ENCODE results near the gene IKZF1. TPM values are rescaled to one million over a fixed set of nuclear protein-coding genes. Genes with fewer than 3 reads are reported as not detected.

The IKZF1 gene
- polyA plus RNA-seq, 2 of the 4 experiments (the other 2 are of a cell fraction): not detected

DNA sequence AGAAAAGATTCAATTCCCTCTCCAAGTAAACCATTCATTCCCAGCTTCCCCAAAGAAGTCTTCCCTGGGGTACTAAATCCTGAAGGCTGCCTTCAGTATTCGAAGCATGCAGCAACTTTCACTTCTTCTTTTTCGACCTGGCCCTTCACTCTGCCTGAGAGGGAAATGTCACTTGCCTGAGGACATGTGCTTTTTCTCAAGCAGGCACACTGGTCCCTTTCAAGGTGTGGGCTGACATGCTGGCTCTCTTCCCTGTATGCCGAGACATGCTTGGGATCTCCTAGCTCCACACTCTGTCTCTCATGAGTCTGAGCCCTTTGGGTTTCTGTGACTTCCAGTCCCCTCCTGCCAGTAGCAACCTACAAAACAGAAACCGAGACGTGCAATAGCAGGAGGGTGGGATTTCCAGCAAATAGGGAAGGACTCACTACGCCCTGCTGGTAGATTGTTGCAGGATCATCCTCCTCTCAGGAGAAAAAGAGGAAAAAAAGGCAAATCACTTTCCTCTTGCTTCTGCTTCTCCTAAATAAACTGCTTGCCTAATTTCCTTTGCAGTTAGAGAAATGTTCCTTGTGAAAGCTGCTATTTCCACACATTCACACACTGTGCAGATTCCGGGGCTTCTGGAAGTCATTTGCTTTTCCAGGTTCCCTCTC, 112.1 kb downstream of the IKZF1 start:
- FAIRE-seq: no peak
- H3K9me3 ChIP-seq: no peaks in the 10 kb centered on the region
- WGBS (ENCODE audit: missing lambda C conversion rate): 30% methylated on average over 7 of the region's 7 CpGs

DNA sequence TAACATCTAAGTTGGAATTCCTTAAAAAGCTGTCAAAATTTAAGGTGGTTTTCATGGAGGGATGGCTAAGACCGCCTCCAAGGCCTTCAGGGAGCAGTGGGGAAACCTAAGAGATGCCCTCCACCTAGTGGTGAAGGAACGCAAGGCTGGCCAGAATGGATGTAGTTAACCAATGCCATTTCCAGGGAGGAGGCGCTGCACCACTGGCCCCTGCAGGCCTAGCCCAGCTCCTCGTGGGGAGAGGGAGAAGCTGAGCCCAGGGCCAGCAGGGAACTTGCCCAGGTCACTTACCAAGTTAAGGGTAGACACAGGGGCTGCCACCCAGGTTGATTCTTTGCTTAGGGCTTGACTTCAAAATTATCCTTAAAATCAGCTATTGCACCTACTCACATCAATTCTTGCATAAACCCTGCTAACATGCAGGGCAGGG, 113.6 kb downstream of the IKZF1 start:
- ChIA-PET CTCF (interaction anchor here (0.6 to 4.3 kb wide), 37 partner anchors 10 to 743 kb away, joined by 3 to 35 read pairs (median 4); partner anchors contain the start of gene ZPBP), POLR2A (no interaction called here)
- Histone ChIP-seq H3K4me2 (no peak overlapping the region), H3K4me1 (no peaks in the 10 kb centered on the region), H3K27ac (no peak overlapping the region), H3K4me3 (no peak overlapping the region), H3K9me3 (no peaks in the 10 kb centered on the region)
- FAIRE-seq (peak; percentile 39), ATAC-seq (peak; percentile 99 to 100), DNase-seq (ENCODE audit: low read depth in 1 of 2, low spot score in 1 of 2) (peak; percentile 69 to 83)
- 3% methylated on average over 4 of the region's 4 CpGs for WGBS (ENCODE audit: missing lambda C conversion rate)
- TF ChIP-seq SMC3 (IDR thresholded peaks at IDR 0.05) (peak; percentile 80), HOXB5 (CRISPR knock-in tag; IDR thresholded peaks at IDR 0.05) (no peak), RAD21 (conservative IDR thresholded peaks at IDR 0.05 in 1 of 2, IDR thresholded peaks at IDR 0.05 in 1 of 2) (peak; percentile 81 to 85), RCOR1 (IDR thresholded peaks at IDR 0.05; ENCODE audit: low read depth, low read length) (no peak), CHD4 (IDR thresholded peaks at IDR 0.05; ENCODE audit: borderline replicate concordance) (no peak)
- TF ChIP-seq, protein P1, sequence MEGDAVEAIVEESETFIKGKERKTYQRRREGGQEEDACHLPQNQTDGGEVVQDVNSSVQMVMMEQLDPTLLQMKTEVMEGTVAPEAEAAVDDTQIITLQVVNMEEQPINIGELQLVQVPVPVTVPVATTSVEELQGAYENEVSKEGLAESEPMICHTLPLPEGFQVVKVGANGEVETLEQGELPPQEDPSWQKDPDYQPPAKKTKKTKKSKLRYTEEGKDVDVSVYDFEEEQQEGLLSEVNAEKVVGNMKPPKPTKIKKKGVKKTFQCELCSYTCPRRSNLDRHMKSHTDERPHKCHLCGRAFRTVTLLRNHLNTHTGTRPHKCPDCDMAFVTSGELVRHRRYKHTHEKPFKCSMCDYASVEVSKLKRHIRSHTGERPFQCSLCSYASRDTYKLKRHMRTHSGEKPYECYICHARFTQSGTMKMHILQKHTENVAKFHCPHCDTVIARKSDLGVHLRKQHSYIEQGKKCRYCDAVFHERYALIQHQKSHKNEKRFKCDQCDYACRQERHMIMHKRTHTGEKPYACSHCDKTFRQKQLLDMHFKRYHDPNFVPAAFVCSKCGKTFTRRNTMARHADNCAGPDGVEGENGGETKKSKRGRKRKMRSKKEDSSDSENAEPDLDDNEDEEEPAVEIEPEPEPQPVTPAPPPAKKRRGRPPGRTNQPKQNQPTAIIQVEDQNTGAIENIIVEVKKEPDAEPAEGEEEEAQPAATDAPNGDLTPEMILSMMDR (IDR thresholded peaks at IDR 0.05): peak; percentile 86

More for the DNA sequence above, 112.1 kb downstream of the IKZF1 start:
- no peak for DNase-seq (ENCODE audit: low read depth in 1 of 2, low spot score in 1 of 2)
- no peak overlapping the region for H3K4me3 ChIP-seq
- no peak overlapping the region for H3K27ac ChIP-seq
- no peaks in the 10 kb centered on the region for H3K4me1 ChIP-seq
- TF ChIP-seq, protein P1 (IDR thresholded peaks at IDR 0.05): no peak
- no peak for TF ChIP-seq POLR2A (IDR thresholded peaks at IDR 0.05; ENCODE audit: low read length)
- TF ChIP-seq CBX2 (IDR thresholded peaks at IDR 0.05; ENCODE audit: borderline replicate concordance, low read depth): no peak
- TF ChIP-seq ZC3H11A (IDR thresholded peaks at IDR 0.05): no peak
- no peak for TF ChIP-seq SREBF2 (IDR thresholded peaks at IDR 0.05)
- TF ChIP-seq GATA3 (IDR thresholded peaks at IDR 0.05; ENCODE audit: borderline replicate concordance): no peak
- TF ChIP-seq ZSCAN20 (CRISPR knock-in tag; IDR thresholded peaks at IDR 0.05): no peak
- POLR2A ChIA-PET: no interaction called here
- H3K4me2 ChIP-seq: no peak overlapping the region
- CTCF ChIA-PET: interaction anchor here (0.5 to 4.3 kb wide), 13 partner anchors 9 to 950 kb away, joined by 3 to 35 read pairs (median 9); partner anchors contain the start of gene ZPBP
- ATAC-seq: no peak

DNA sequence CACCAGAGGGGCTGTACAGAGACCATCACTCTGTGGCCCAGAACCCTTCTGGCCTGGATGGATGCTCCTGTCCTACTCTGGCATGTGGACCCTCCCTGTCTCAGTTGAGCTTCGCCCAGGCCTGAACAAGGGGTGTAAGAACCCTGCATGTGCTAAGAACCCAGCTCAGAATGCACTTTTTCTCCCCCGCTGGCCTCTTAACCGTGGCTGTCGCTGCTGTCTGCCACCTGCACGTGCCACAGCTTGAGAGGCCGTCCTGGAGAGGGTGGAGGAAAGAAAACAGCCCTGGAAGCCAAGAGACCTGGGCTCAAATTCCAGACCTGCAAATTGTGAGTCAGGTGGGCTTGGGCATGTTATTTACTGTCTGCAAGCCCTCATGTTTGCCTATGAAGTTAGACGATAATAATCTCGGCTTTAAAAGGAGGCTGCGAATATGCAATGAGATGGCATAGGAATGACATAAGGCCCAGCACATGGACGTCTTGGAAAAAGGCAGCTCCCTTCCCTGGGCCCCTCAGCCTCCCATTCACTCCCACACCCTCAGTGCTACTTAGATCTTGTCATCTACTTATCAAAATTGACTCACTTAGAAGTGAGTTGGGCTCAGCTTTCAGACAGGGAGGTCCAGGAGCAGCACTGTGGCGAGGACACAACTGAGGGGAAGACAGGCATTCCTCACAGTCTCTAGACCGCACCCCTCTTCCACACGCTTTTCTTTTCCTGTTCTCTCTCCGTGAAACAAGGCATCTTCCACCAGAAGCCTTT, 114.2 kb downstream of the IKZF1 start:
- peak in 1 of 2 experiments; percentile 12; a peak in 1 of 6 replicates for ATAC-seq
- FAIRE-seq: no peak
- ChIA-PET CTCF (interaction anchor here (0.6 to 4.3 kb wide), 33 partner anchors 9 to 742 kb away, joined by 3 to 35 read pairs (median 4); partner anchors contain the start of gene ZPBP), POLR2A (no interaction called here)
- Histone ChIP-seq H3K4me1 (no peaks in the 10 kb centered on the region), H3K4me2 (no peak overlapping the region), H3K27ac (no peak overlapping the region), H3K4me3 (no peak overlapping the region), H3K9me3 (no peaks in the 10 kb centered on the region)
- no peak for TF ChIP-seq EP300 (IDR thresholded peaks at IDR 0.05)
- no peak for TF ChIP-seq CHD4 (IDR thresholded peaks at IDR 0.05; ENCODE audit: borderline replicate concordance)
- WGBS (ENCODE audit: missing lambda C conversion rate): 66% methylated on average over 11 of the region's 14 CpGs
- no peak for DNase-seq (ENCODE audit: low read depth in 1 of 2, low spot score in 1 of 2)

DNA sequence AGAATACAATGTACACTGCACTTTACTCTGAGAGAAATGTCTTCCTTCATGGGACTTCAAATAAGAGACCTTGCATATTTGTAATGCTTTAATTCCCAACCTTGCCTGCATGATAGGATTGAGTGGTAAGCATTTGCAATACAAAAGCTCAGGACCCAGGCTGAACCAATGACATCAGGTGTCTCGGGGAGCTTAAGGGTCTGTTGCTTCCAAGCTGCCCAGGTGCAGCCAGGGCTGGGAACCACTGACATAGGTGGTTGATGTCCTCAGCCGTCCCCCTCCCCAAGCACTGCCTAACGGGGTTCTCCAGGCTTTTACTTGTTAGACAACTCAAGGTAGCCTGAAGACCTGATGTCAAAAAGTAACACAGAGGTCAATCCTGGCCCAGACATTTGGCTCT, 116.5 kb downstream of the IKZF1 start:
- DNase-seq (ENCODE audit: low read depth in 1 of 2, low spot score in 1 of 2) (no peak), ATAC-seq (no peak), FAIRE-seq (no peak)
- 38% methylated on average over 3 of the region's 3 CpGs for WGBS (ENCODE audit: missing lambda C conversion rate)
- H3K27ac ChIP-seq: no peak overlapping the region
- CTCF ChIA-PET: interaction anchor here (0.6 to 1.3 kb wide), 4 partner anchors 17 to 945 kb away, joined by 3 read pairs; no protein-coding TSS in a partner anchor
- POLR2A ChIA-PET: no interaction called here
- no peak overlapping the region for H3K4me2 ChIP-seq
- TF ChIP-seq CBX8 (IDR thresholded peaks at IDR 0.05): no peak
- TF ChIP-seq NFE2L2 (conservative IDR thresholded peaks at IDR 0.05; ENCODE audit: low read length): no peak
- no peak for TF ChIP-seq RNF2 (IDR thresholded peaks at IDR 0.05; ENCODE audit: borderline replicate concordance, low read depth)
- TF ChIP-seq JUNB (IDR thresholded peaks at IDR 0.05): no peak
- TF ChIP-seq, protein P2, sequence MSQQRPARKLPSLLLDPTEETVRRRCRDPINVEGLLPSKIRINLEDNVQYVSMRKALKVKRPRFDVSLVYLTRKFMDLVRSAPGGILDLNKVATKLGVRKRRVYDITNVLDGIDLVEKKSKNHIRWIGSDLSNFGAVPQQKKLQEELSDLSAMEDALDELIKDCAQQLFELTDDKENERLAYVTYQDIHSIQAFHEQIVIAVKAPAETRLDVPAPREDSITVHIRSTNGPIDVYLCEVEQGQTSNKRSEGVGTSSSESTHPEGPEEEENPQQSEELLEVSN (IDR thresholded peaks at IDR 0.05; ENCODE audit: borderline replicate concordance, low read depth): no peak
- no peaks in the 10 kb centered on the region for H3K4me1 ChIP-seq
- H3K9me3 ChIP-seq: no peaks in the 10 kb centered on the region
- no peak overlapping the region for H3K4me3 ChIP-seq
